GM19193 (cell line): ENCODE data around the gene P4HB.

Experiments used
- POLR2A ChIP-seq: IDR thresholded peaks from 4 replicates; pipeline ENCODE4 v1.6.1; 2011; ENCODE audit not compliant: insufficient read depth, insufficient read length; ENCODE audit errors: extremely low read depth

P4HB gene

GRCh38 chr17:81885454-81885853 lies 25.1 kb upstream of the P4HB start:
- no peak for TF ChIP-seq POLR2A

GRCh38 chr17:81884968-81885367 lies 24.6 kb upstream of the P4HB start:
- no peak for TF ChIP-seq POLR2A

- no peak for TF ChIP-seq POLR2A
Observed at GRCh38 chr17:81884520-81884919, 24.2 kb upstream of the P4HB start.

GRCh38 chr17:81879121-81879520 lies 18.8 kb upstream of the P4HB start:
- no peak for TF ChIP-seq POLR2A

- no peak for TF ChIP-seq POLR2A
Observed at GRCh38 chr17:81878294-81878693, 18.0 kb upstream of the P4HB start.

- no peak for TF ChIP-seq POLR2A
Observed at GRCh38 chr17:81877569-81877968, 17.2 kb upstream of the P4HB start.

- peak; percentile 83 for TF ChIP-seq POLR2A
Observed at GRCh38 chr17:81871387-81872230, 11.3 kb upstream of the P4HB start.

GRCh38 chr17:81870981-81871386 lies 10.6 kb upstream of the P4HB start, which contains the start of gene ARHGDIA:
TSS of gene ARHGDIA (minus strand) at chr17:81871337. CDS start at chr17:81869930, 1,407 bp downstream.
- TF ChIP-seq POLR2A: no peak

- no peak for TF ChIP-seq POLR2A
Observed at GRCh38 chr17:81870131-81870980, 10.0 kb upstream of the P4HB start.

GRCh38 chr17:81869221-81870130 lies 9.1 kb upstream of the P4HB start:
- TF ChIP-seq POLR2A: peak; percentile 42

- no peak for TF ChIP-seq POLR2A
Observed at GRCh38 chr17:81868674-81869220, 8.4 kb upstream of the P4HB start.

GRCh38 chr17:81867991-81868673 lies 7.8 kb upstream of the P4HB start:
- TF ChIP-seq POLR2A: no peak

GRCh38 chr17:81867170-81867990 lies 7.0 kb upstream of the P4HB start:
- peak; percentile 65 for TF ChIP-seq POLR2A
